ENCODE results near the gene SLC2A13.

The SLC2A13 gene

DNA sequence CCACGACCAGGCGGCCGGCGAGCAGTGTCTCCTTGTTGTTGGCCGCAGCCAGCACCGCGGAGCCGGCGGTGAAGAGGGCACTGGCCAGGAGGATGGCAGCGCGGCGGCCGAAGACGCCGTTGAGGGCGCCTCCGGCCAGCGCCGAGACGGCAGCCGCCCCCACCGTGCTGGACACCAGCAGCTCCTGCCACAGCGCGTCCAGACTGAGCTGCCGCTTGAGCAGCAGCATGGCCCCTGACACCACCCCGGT, 691 bp downstream of the SLC2A13 start:
- no peak overlapping the region for H2BK15ac ChIP-seq (ENCODE audit: low read depth, poor library complexity, severe bottlenecking)
- no peak overlapping the region for H2BK5ac ChIP-seq (ENCODE audit: low read depth, low read length, poor library complexity, severe bottlenecking)
- peak overlapping the region; percentile 86 to 98 for H3K18ac ChIP-seq (ENCODE audit: low read depth in 1 of 2, low read length in 2 of 2)
- peaks cover 15% of the 10 kb centered on the region for H3K79me1 ChIP-seq (replicated peaks; ENCODE audit: low read length, poor library complexity, severe bottlenecking)
- DNase-seq = no peak
- peaks cover 2% of the 10 kb centered on the region for H3K4me1 ChIP-seq (ENCODE audit: control insufficient read depth, insufficient read depth, low read depth, low read length)
- peak overlapping the region; percentile 25 to 90 for H2BK12ac ChIP-seq (ENCODE audit: low read length in 2 of 2)
- under 1% methylated on average over 26 of the region's 26 CpGs for WGBS
- H3K4ac ChIP-seq (ENCODE audit: low read depth in 1 of 2, low read length in 2 of 2) = peak overlapping the region in 1 of 2 experiments; percentile 60
- peak overlapping the region in 1 of 2 experiments; percentile 94 for H3K14ac ChIP-seq (ENCODE audit: low read length in 2 of 2)
- no peaks in the 10 kb centered on the region for H3K27me3 ChIP-seq (ENCODE audit: control insufficient read depth in 1 of 2, insufficient read depth in 1 of 2, low read length in 2 of 2)
- H3K9ac ChIP-seq (ENCODE audit: low read length) = peak overlapping the region; percentile 84
- H2BK120ac ChIP-seq (ENCODE audit: low read depth, low read length) = no peak overlapping the region
- H3K4me3 ChIP-seq (ENCODE audit: insufficient read depth in 1 of 2, low read depth in 1 of 2, low read length in 2 of 2) = peak overlapping the region; percentile 86 to 90
- peak overlapping the region; percentile 83 for H4K91ac ChIP-seq (ENCODE audit: low read length)
- H2AK5ac ChIP-seq (ENCODE audit: low read length, severe bottlenecking) = no peak overlapping the region
- H3K23ac ChIP-seq (ENCODE audit: low read length in 2 of 2) = peak overlapping the region in 1 of 2 experiments; percentile 85
- no peak overlapping the region for H3K27ac ChIP-seq (ENCODE audit: low read length, poor library complexity, severe bottlenecking)
- H4K8ac ChIP-seq (ENCODE audit: low read length) = peak overlapping the region; percentile 64
- peak overlapping the region; percentile 87 for H2AFZ ChIP-seq (ENCODE audit: low read depth, low read length)
- H3K36me3 ChIP-seq (ENCODE audit: control insufficient read depth in 1 of 2, insufficient read depth in 2 of 2, low read depth in 1 of 2, low read length in 2 of 2) = no peaks in the 10 kb centered on the region
- H3K4me2 ChIP-seq (ENCODE audit: low read length, poor library complexity, severe bottlenecking) = peak overlapping the region; percentile 64
- H3K9me3 ChIP-seq (ENCODE audit: control insufficient read depth, low read length) = no peaks in the 10 kb centered on the region

GRCh38 chr12:40104461-40105264, 1.2 kb downstream of the SLC2A13 start:
- Histone ChIP-seq H3K27ac (ENCODE audit: low read length, poor library complexity, severe bottlenecking) (no peak overlapping the region), H2BK5ac (ENCODE audit: low read depth, low read length, poor library complexity, severe bottlenecking) (no peak overlapping the region)
- WGBS = 11% methylated on average over 14 of the region's 20 CpGs

GRCh38 chr12:40103043-40103442, 2.8 kb downstream of the SLC2A13 start:
- H3K9ac ChIP-seq (ENCODE audit: low read length) = peak overlapping the region; percentile 12
- no peak overlapping the region for H3K27ac ChIP-seq (ENCODE audit: low read length, poor library complexity, severe bottlenecking)
- no peak overlapping the region for H3K4me3 ChIP-seq (ENCODE audit: insufficient read depth in 1 of 2, low read depth in 1 of 2, low read length in 2 of 2)
- no peak overlapping the region for H4K8ac ChIP-seq (ENCODE audit: low read length)
- no peak overlapping the region for H3K4me2 ChIP-seq (ENCODE audit: low read length, poor library complexity, severe bottlenecking)
- no peaks in the 10 kb centered on the region for H3K27me3 ChIP-seq (ENCODE audit: control insufficient read depth in 1 of 2, insufficient read depth in 1 of 2, low read length in 2 of 2)
- H2BK120ac ChIP-seq (ENCODE audit: low read depth, low read length) = no peak overlapping the region
- H3K9me3 ChIP-seq (ENCODE audit: control insufficient read depth, low read length) = no peaks in the 10 kb centered on the region
- H3K23ac ChIP-seq (ENCODE audit: low read length in 2 of 2) = no peak overlapping the region
- H3K79me1 ChIP-seq (replicated peaks; ENCODE audit: low read length, poor library complexity, severe bottlenecking) = peaks cover 19% of the 10 kb centered on the region
- H3K36me3 ChIP-seq (ENCODE audit: control insufficient read depth in 1 of 2, insufficient read depth in 2 of 2, low read depth in 1 of 2, low read length in 2 of 2) = no peaks in the 10 kb centered on the region
- H4K91ac ChIP-seq (ENCODE audit: low read length) = no peak overlapping the region
- 69% methylated on average over 3 of the region's 3 CpGs for WGBS
- DNase-seq = no peak
- no peak overlapping the region for H2AFZ ChIP-seq (ENCODE audit: low read depth, low read length)
- no peak overlapping the region for H2AK5ac ChIP-seq (ENCODE audit: low read length, severe bottlenecking)
- no peak overlapping the region for H2BK12ac ChIP-seq (ENCODE audit: low read length in 2 of 2)
- no peak overlapping the region for H2BK15ac ChIP-seq (ENCODE audit: low read depth, poor library complexity, severe bottlenecking)
- H3K4me1 ChIP-seq (ENCODE audit: control insufficient read depth, insufficient read depth, low read depth, low read length) = peaks cover 2% of the 10 kb centered on the region
- H3K18ac ChIP-seq (ENCODE audit: low read depth in 1 of 2, low read length in 2 of 2) = no peak overlapping the region
- H3K14ac ChIP-seq (ENCODE audit: low read length in 2 of 2) = no peak overlapping the region
- H2BK5ac ChIP-seq (ENCODE audit: low read depth, low read length, poor library complexity, severe bottlenecking) = no peak overlapping the region
- no peak overlapping the region for H3K4ac ChIP-seq (ENCODE audit: low read depth in 1 of 2, low read length in 2 of 2)

More at GRCh38 chr12:40104461-40105264, 1.2 kb downstream of the SLC2A13 start:
- no peaks in the 10 kb centered on the region for H3K27me3 ChIP-seq (ENCODE audit: control insufficient read depth in 1 of 2, insufficient read depth in 1 of 2, low read length in 2 of 2)
- peaks cover 15% of the 10 kb centered on the region for H3K79me1 ChIP-seq (replicated peaks; ENCODE audit: low read length, poor library complexity, severe bottlenecking)
- H2AFZ ChIP-seq (ENCODE audit: low read depth, low read length) = peak overlapping the region; percentile 87
- H2AK5ac ChIP-seq (ENCODE audit: low read length, severe bottlenecking) = no peak overlapping the region
- H3K4me2 ChIP-seq (ENCODE audit: low read length, poor library complexity, severe bottlenecking) = peak overlapping the region; percentile 64
- peak overlapping the region; percentile 86 to 98 for H3K18ac ChIP-seq (ENCODE audit: low read depth in 1 of 2, low read length in 2 of 2)
- no peak overlapping the region for H4K91ac ChIP-seq (ENCODE audit: low read length)
- no peak overlapping the region for H2BK120ac ChIP-seq (ENCODE audit: low read depth, low read length)
- peak overlapping the region; percentile 84 for H3K9ac ChIP-seq (ENCODE audit: low read length)
- H3K4me1 ChIP-seq (ENCODE audit: control insufficient read depth, insufficient read depth, low read depth, low read length) = peaks cover 2% of the 10 kb centered on the region
- peak overlapping the region in 1 of 2 experiments; percentile 90 for H2BK12ac ChIP-seq (ENCODE audit: low read length in 2 of 2)
- H4K8ac ChIP-seq (ENCODE audit: low read length) = peak overlapping the region; percentile 47
- H3K4ac ChIP-seq (ENCODE audit: low read depth in 1 of 2, low read length in 2 of 2) = peak overlapping the region in 1 of 2 experiments; percentile 60
- peak overlapping the region; percentile 84 for H2BK15ac ChIP-seq (ENCODE audit: low read depth, poor library complexity, severe bottlenecking)
- no peaks in the 10 kb centered on the region for H3K9me3 ChIP-seq (ENCODE audit: control insufficient read depth, low read length)
- H3K23ac ChIP-seq (ENCODE audit: low read length in 2 of 2) = no peak overlapping the region
- H3K4me3 ChIP-seq (ENCODE audit: insufficient read depth in 1 of 2, low read depth in 1 of 2, low read length in 2 of 2) = peak overlapping the region; percentile 86 to 90
- no peaks in the 10 kb centered on the region for H3K36me3 ChIP-seq (ENCODE audit: control insufficient read depth in 1 of 2, insufficient read depth in 2 of 2, low read depth in 1 of 2, low read length in 2 of 2)
- DNase-seq = peak; percentile 27
- peak overlapping the region in 1 of 2 experiments; percentile 94 for H3K14ac ChIP-seq (ENCODE audit: low read length in 2 of 2)

DNA sequence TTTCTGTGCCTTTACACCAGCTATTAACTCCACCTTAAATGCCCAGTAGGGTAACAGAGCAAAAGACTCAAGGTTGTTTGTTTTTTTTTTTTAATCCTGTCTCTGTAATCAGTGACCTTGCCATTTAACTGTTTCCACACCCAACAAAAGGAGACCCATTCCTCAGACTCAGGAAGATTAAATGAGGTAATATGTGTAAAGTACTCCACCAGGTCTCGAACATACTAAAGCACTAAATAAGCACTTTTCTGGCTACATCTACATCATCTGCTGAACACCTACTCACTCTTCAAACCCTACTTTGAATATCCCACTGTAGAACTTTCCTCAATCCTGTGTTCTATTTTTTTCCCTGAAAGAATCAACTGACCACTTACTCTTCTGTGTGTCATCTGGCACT, 4.1 kb downstream of the SLC2A13 start:
- no peak overlapping the region for H3K27ac ChIP-seq (ENCODE audit: low read length, poor library complexity, severe bottlenecking)
- peaks cover 2% of the 10 kb centered on the region for H3K4me1 ChIP-seq (ENCODE audit: control insufficient read depth, insufficient read depth, low read depth, low read length)
- no peak overlapping the region for H3K4ac ChIP-seq (ENCODE audit: low read depth in 1 of 2, low read length in 2 of 2)
- no peak overlapping the region for H3K18ac ChIP-seq (ENCODE audit: low read depth in 1 of 2, low read length in 2 of 2)
- H4K91ac ChIP-seq (ENCODE audit: low read length) = no peak overlapping the region
- DNase-seq = no peak
- H2BK120ac ChIP-seq (ENCODE audit: low read depth, low read length) = no peak overlapping the region
- 100% methylated on average over 1 of the region's 1 CpG for WGBS
- no peak overlapping the region for H3K23ac ChIP-seq (ENCODE audit: low read length in 2 of 2)
- no peak overlapping the region for H3K4me3 ChIP-seq (ENCODE audit: insufficient read depth in 1 of 2, low read depth in 1 of 2, low read length in 2 of 2)
- no peak overlapping the region for H3K4me2 ChIP-seq (ENCODE audit: low read length, poor library complexity, severe bottlenecking)
- no peak overlapping the region for H3K9ac ChIP-seq (ENCODE audit: low read length)
- H3K79me1 ChIP-seq (replicated peaks; ENCODE audit: low read length, poor library complexity, severe bottlenecking) = peaks cover 19% of the 10 kb centered on the region
- no peak overlapping the region for H3K14ac ChIP-seq (ENCODE audit: low read length in 2 of 2)
- no peaks in the 10 kb centered on the region for H3K27me3 ChIP-seq (ENCODE audit: control insufficient read depth in 1 of 2, insufficient read depth in 1 of 2, low read length in 2 of 2)
- H2AK5ac ChIP-seq (ENCODE audit: low read length, severe bottlenecking) = no peak overlapping the region
- no peak overlapping the region for H2BK5ac ChIP-seq (ENCODE audit: low read depth, low read length, poor library complexity, severe bottlenecking)
- H3K36me3 ChIP-seq (ENCODE audit: control insufficient read depth in 1 of 2, insufficient read depth in 2 of 2, low read depth in 1 of 2, low read length in 2 of 2) = no peaks in the 10 kb centered on the region
- H2BK12ac ChIP-seq (ENCODE audit: low read length in 2 of 2) = no peak overlapping the region
- H3K9me3 ChIP-seq (ENCODE audit: control insufficient read depth, low read length) = no peaks in the 10 kb centered on the region
- H2AFZ ChIP-seq (ENCODE audit: low read depth, low read length) = no peak overlapping the region
- no peak overlapping the region for H2BK15ac ChIP-seq (ENCODE audit: low read depth, poor library complexity, severe bottlenecking)
- no peak overlapping the region for H4K8ac ChIP-seq (ENCODE audit: low read length)

Data from mesenchymal stem cell (in vitro differentiated cells and primary cell).